Umbilical cord (tissue), 2 donors: ENCODE measurements around the gene TWIST2. TPM values are rescaled to one million over a fixed set of nuclear protein-coding genes. Genes with fewer than 3 reads are reported as not detected.

Experiments used
- DNase-seq: peaks from one replicate; pipeline ENCODE4 v3.0.0-alpha.2; 2015; ENCODE audit warnings: low spot score
- total RNA-seq: library from RNA; depleted of rRNA; stranded (reverse); fragments of >200 nt; gene quantifications from one replicate; pipeline ENCODE4 v1.2.3, GENCODE V29; 2014; ENCODE audit warnings: low replicate concordance; ENCODE audit not compliant: insufficient read depth

The TWIST2 gene
- total RNA-seq, 1 donor from 2014 or later, result 32.0 TPM

GRCh38 chr2:238938401-238939055 lies 90.6 kb downstream of the TWIST2 start:
- no peak for DNase-seq

- DNase-seq, result no peak
These were observed 91.2 kb downstream of the TWIST2 start for GRCh38 chr2:238939074-238939473.

- DNase-seq, result no peak
These were observed 91.9 kb downstream of the TWIST2 start for GRCh38 chr2:238939521-238940403.

GRCh38 chr2:238940806-238941205 lies 92.9 kb downstream of the TWIST2 start:
- no peak for DNase-seq

- no peak for DNase-seq
These were observed 93.4 kb downstream of the TWIST2 start for GRCh38 chr2:238941262-238941792.

- no peak for DNase-seq
These were observed 94.3 kb downstream of the TWIST2 start for GRCh38 chr2:238942080-238942725.

GRCh38 chr2:238942726-238943300 lies 94.9 kb downstream of the TWIST2 start:
- no peak for DNase-seq

GRCh38 chr2:238943338-238944067 lies 95.6 kb downstream of the TWIST2 start:
- no peak for DNase-seq

GRCh38 chr2:238945433-238946150 lies 97.7 kb downstream of the TWIST2 start:
- DNase-seq, result peak; percentile 40

GRCh38 chr2:238946318-238947242 lies 98.7 kb downstream of the TWIST2 start:
- DNase-seq, result no peak

- DNase-seq, result no peak
These were observed 99.4 kb downstream of the TWIST2 start for GRCh38 chr2:238947243-238947760.

- DNase-seq, result peak; percentile 79
These were observed 100.2 kb downstream of the TWIST2 start for GRCh38 chr2:238947920-238948710.

- no peak for DNase-seq
These were observed 101.1 kb downstream of the TWIST2 start for GRCh38 chr2:238948765-238949641.

- no peak for DNase-seq
These were observed 101.9 kb downstream of the TWIST2 start for GRCh38 chr2:238949710-238950345.

GRCh38 chr2:238950551-238950950 lies 102.7 kb downstream of the TWIST2 start:
- DNase-seq, result no peak

GRCh38 chr2:238952261-238952919 lies 104.5 kb downstream of the TWIST2 start:
- DNase-seq, result peak; percentile 23
